SK-N-SH (cell line): ENCODE results near the gene ESF1. TPM values are rescaled to one million over a fixed set of nuclear protein-coding genes. Genes with fewer than 3 reads are reported as not detected.

Source experiments
- CTCF ChIA-PET: fragments of 300-600, 350-600 bp; formaldehyde crosslinking; extraction: SDS; loops from one replicate; lab custom pipeline; 2021; lab: Yijun Ruan, JAX
- POLR2A ChIA-PET: fragments of 350-600 bp; sonication (Branson Sonifier 250); formaldehyde crosslinking; extraction: SDS; loops from one replicate; lab custom pipeline; 2020; ENCODE audit warnings: antibody characterized with exemption, inconsistent platforms; lab: Yijun Ruan, JAX
- DNase-seq: peaks from one replicate; pipeline ENCODE4 v3.0.0; 2012
- H2AFZ ChIP-seq: fragments of 200-600 bp; sonication (generic); 2 replicates; pipeline ENCODE4 v1.8.1; 2016; ENCODE audit warnings: antibody characterized with exemption, mild to moderate bottlenecking, low read depth
- H3F3A ChIP-seq: fragments of 200-600 bp; sonication (generic); replicated peaks from 2 replicates; pipeline ENCODE3; 2016; ENCODE audit warnings: antibody characterized with exemption, mild to moderate bottlenecking; ENCODE audit not compliant: insufficient read depth
- H3K27ac ChIP-seq, 2 experiments: fragments of 200-500 bp in 1 of 2; fragments of 200-600 bp in 1 of 2; sonication (Bioruptor generic) in 1 of 2; sonication (generic), shearing (Covaris generic) in 1 of 2; 2 replicates each; pipeline versions ENCODE4 v1.5.1 to v1.6.1; 2014 to 2016; ENCODE audit warnings: low read depth in 2 of 2, inconsistent platforms in 1 of 2, low read length in 1 of 2, mild to moderate bottlenecking in 1 of 2, mixed read lengths in 1 of 2
- H3K27me3 ChIP-seq: fragments of 200-600 bp; sonication (generic), shearing (Covaris generic); 2 replicates; pipeline ENCODE4 v1.6.1; 2016; ENCODE audit warnings: mixed run types; ENCODE audit not compliant: insufficient read depth
- H3K36me3 ChIP-seq, 2 experiments: fragments of 200-500 bp in 1 of 2; fragments of 200-600 bp in 1 of 2; sonication (Bioruptor generic) in 1 of 2; sonication (generic) in 1 of 2; replicated peaks in 1 of 2; 2 replicates each; pipeline versions ENCODE3 to v1.5.1; 2014 to 2016; ENCODE audit warnings: low read length in 1 of 2, mild to moderate bottlenecking in 1 of 2; ENCODE audit not compliant: insufficient read depth in 2 of 2, control insufficient read depth in 1 of 2
- H3K4me1 ChIP-seq, 2 experiments: fragments of 200-500 bp in 1 of 2; fragments of 200-600 bp in 1 of 2; sonication (Bioruptor generic) in 1 of 2; sonication (generic), shearing (Covaris generic) in 1 of 2; 2 replicates each; pipeline versions ENCODE4 v1.5.1 to v1.6.1; 2014 to 2016; ENCODE audit warnings: low read depth in 1 of 2, low read length in 1 of 2, mixed run types in 1 of 2; ENCODE audit not compliant: insufficient read depth in 2 of 2, control insufficient read depth in 1 of 2
- H3K4me2 ChIP-seq: fragments of 200-600 bp; sonication (generic), shearing (Covaris generic); 2 replicates; pipeline ENCODE4 v1.6.1; 2017; ENCODE audit warnings: mixed run types
- H3K4me3 ChIP-seq, 2 experiments: fragments of 200-500 bp in 1 of 2; fragments of 200-600 bp in 1 of 2; sonication (Bioruptor generic) in 1 of 2; sonication (generic), shearing (Covaris generic) in 1 of 2; 2 replicates each; pipeline versions ENCODE4 v1.5.1 to v1.8.1; 2014 to 2016; ENCODE audit warnings: low read depth in 2 of 2, inconsistent platforms in 1 of 2, low read length in 1 of 2, mild to moderate bottlenecking in 1 of 2, mixed read lengths in 1 of 2, moderate library complexity in 1 of 2
- H3K79me2 ChIP-seq: fragments of 200-600 bp; sonication (generic); 2 replicates; pipeline ENCODE4 v1.8.1; 2017; ENCODE audit warnings: mild to moderate bottlenecking; ENCODE audit not compliant: insufficient read depth
- H3K9ac ChIP-seq: fragments of 200-600 bp; sonication (generic); 2 replicates; pipeline ENCODE4 v1.6.1; 2017; ENCODE audit warnings: mixed run types
- H3K9me2 ChIP-seq: fragments of 200-600 bp; sonication (generic); 2 replicates; pipeline ENCODE4 v1.6.1; 2017; ENCODE audit warnings: mixed run types
- H3K9me3 ChIP-seq: fragments of 200-600 bp; sonication (generic); 2 replicates; pipeline ENCODE4 v1.6.1; 2017; ENCODE audit warnings: mixed run types, mild to moderate bottlenecking, moderate library complexity
- H4K20me1 ChIP-seq: fragments of 200-600 bp; sonication (generic); 2 replicates; pipeline ENCODE4 v1.6.1; 2017; ENCODE audit warnings: mild to moderate bottlenecking, mixed run types; ENCODE audit not compliant: insufficient read depth
- ELF1 ChIP-seq: IDR thresholded peaks from 2 replicates; pipeline ENCODE4 v1.4.0; 2012
- FOSL2 ChIP-seq: IDR thresholded peaks from 2 replicates; pipeline ENCODE4 v1.4.0; 2012; ENCODE audit warnings: low read depth, mild to moderate bottlenecking, moderate library complexity, borderline replicate concordance
- FOXJ3 ChIP-seq: sonication (generic); formaldehyde crosslinking; IDR thresholded peaks from 2 replicates; pipeline ENCODE4 v1.5.1; 2020; ENCODE audit warnings: mild to moderate bottlenecking, missing genetic modification reagents
- GABPA ChIP-seq: IDR thresholded peaks from 2 replicates; pipeline ENCODE4 v1.4.0; 2012; ENCODE audit warnings: low read depth, mild to moderate bottlenecking
- IRF3 ChIP-seq: fragments of 150-350 bp; IDR thresholded peaks from 2 replicates; pipeline ENCODE4 v1.6.1; 2016; ENCODE audit warnings: mild to moderate bottlenecking, low read depth, low read length
- JUND ChIP-seq: IDR thresholded peaks from 2 replicates; pipeline ENCODE4 v1.4.0; 2012
- MAX ChIP-seq: IDR thresholded peaks from 2 replicates; pipeline ENCODE4 v1.4.0; 2012; ENCODE audit warnings: low read depth
- NFIC ChIP-seq: IDR thresholded peaks from 2 replicates; pipeline ENCODE4 v1.4.0; 2012; ENCODE audit warnings: borderline replicate concordance
- NRF1 ChIP-seq: IDR thresholded peaks from 2 replicates; pipeline ENCODE4 v1.6.1; 2012; ENCODE audit warnings: low read depth, mild to moderate bottlenecking, low read length
- PBX3 ChIP-seq: IDR thresholded peaks from 2 replicates; pipeline ENCODE4; 2012
- POLR2AphosphoS5 ChIP-seq: IDR thresholded peaks from 2 replicates; pipeline ENCODE4 v1.6.1; 2012; ENCODE audit warnings: low read depth, low read length
- RAD21 ChIP-seq: IDR thresholded peaks from 2 replicates; pipeline ENCODE4 v1.6.1; 2012; ENCODE audit warnings: mild to moderate bottlenecking, low read length
- REST ChIP-seq: IDR thresholded peaks from 2 replicates; pipeline ENCODE4 v1.6.1; 2012; ENCODE audit warnings: mild to moderate bottlenecking, low read depth, low read length, moderate library complexity
- RXRA ChIP-seq: IDR thresholded peaks from 2 replicates; pipeline ENCODE4 v1.4.0; 2012; ENCODE audit warnings: low read depth, mild to moderate bottlenecking, borderline replicate concordance
- SMC3 ChIP-seq: IDR thresholded peaks from 2 replicates; pipeline ENCODE4 v1.6.1; 2012; ENCODE audit warnings: low read depth, low read length, improper control_type of control experiment
- TCF12 ChIP-seq: IDR thresholded peaks from 2 replicates; pipeline ENCODE4 v1.4.0; 2012
- USF1 ChIP-seq: IDR thresholded peaks from 2 replicates; pipeline ENCODE4 v1.4.0; 2012; ENCODE audit warnings: low read depth, borderline replicate concordance
- USF2 ChIP-seq: fragments of 150-350 bp; IDR thresholded peaks from 2 replicates; pipeline ENCODE4 v1.6.1; 2017; ENCODE audit warnings: antibody characterized with exemption, low read length, low read depth, borderline replicate concordance
- WGBS: methylation state at CpG from one replicate; pipeline ENCODE4 v1.1.6; 2017; ENCODE audit warnings: low lambda C conversion rate; 5-methylcytosine and 5-hydroxymethylcytosine counted together
- polyA plus RNA-seq, 3 experiments: library from polyadenylated mRNA; depleted of rRNA; stranded (reverse); fragments of >200 nt; gene quantifications; 2 replicates each; pipeline ENCODE4 v1.2.3, GENCODE V29; 2012

The ESF1 gene
- polyA plus RNA-seq, 1 of the 3 experiments (the other 2 are of a cell fraction): 1.4 TPM

- Histone ChIP-seq H3K27ac (peak overlapping the region; percentile 5 to 71; a peak in 3 of 4 replicates), H3K27me3 (no peaks in the 10 kb centered on the region), H3K9ac (peak overlapping the region; percentile 89), H3K4me1 (peaks cover 7 to 14% of the 10 kb centered on the region in 2 experiments), H3K9me2 (no peaks in the 10 kb centered on the region), H3K4me3 (peak overlapping the region; percentile 89), H3K9me3 (no peaks in the 10 kb centered on the region), H4K20me1 (peaks cover 14% of the 10 kb centered on the region; the same call in 1 of the 2 replicates), H3K36me3 (peaks cover 33 to 49% of the 10 kb centered on the region in 2 experiments), H2AFZ (peak overlapping the region; percentile 91), H3F3A (peaks cover 18% of the 10 kb centered on the region), H3K4me2 (peak overlapping the region; percentile 89), H3K79me2 (peaks cover 76% of the 10 kb centered on the region)
- 2% methylated on average over 26 of the region's 26 CpGs for WGBS
- peak; percentile 66 for DNase-seq
- TF ChIP-seq JUND: no peak
- peak; percentile 94 for TF ChIP-seq POLR2AphosphoS5
- ChIA-PET POLR2A (interaction anchor here (1.1 kb wide), 1 partner anchor 15 kb away, joined by 5 read pairs; no protein-coding TSS in a partner anchor), CTCF (interaction anchor here (0.5 to 2.8 kb wide), 10 partner anchors 12 to 460 kb away, joined by 3 to 12 read pairs (median 4); no protein-coding TSS in a partner anchor)
Measured at GRCh38 chr20:13784271-13784892, 337 bp downstream of the ESF1 start.

- DNase-seq: no peak
- TF ChIP-seq FOSL2: no peak
- no peak for TF ChIP-seq USF1
- TF ChIP-seq NFIC: no peak
- no peak for TF ChIP-seq GABPA
- TF ChIP-seq FOXJ3 (CRISPR knock-in tag): no peak
- no peak for TF ChIP-seq USF2
- no peak for TF ChIP-seq SMC3
- no peak for TF ChIP-seq RAD21
- TF ChIP-seq RXRA: no peak
- no peak for TF ChIP-seq IRF3
- TF ChIP-seq ELF1: no peak
- no peak for TF ChIP-seq MAX
- TF ChIP-seq NRF1: no peak
- no peak for TF ChIP-seq PBX3
- no peak for TF ChIP-seq REST
- no peak for TF ChIP-seq TCF12
- 93% methylated on average over 13 of the region's 13 CpGs for WGBS
- Histone ChIP-seq H3K36me3 (peaks cover 30 to 48% of the 10 kb centered on the region in 2 experiments), H3K27me3 (no peaks in the 10 kb centered on the region), H3K9ac (peak overlapping the region; percentile 89; the same call in 1 of the 2 replicates), H4K20me1 (peaks cover 14% of the 10 kb centered on the region; the same call in 1 of the 2 replicates), H3K9me2 (no peaks in the 10 kb centered on the region), H3K4me1 (peaks cover 7 to 14% of the 10 kb centered on the region in 2 experiments), H3K27ac (no peak overlapping the region), H3K79me2 (peaks cover 74% of the 10 kb centered on the region), H3K4me2 (peak overlapping the region; percentile 89), H2AFZ (no peak overlapping the region), H3K9me3 (no peaks in the 10 kb centered on the region), H3F3A (peaks cover 18% of the 10 kb centered on the region), H3K4me3 (peak overlapping the region; percentile 89)
- CTCF ChIA-PET: interaction anchor here (1.2 to 2.8 kb wide), 5 partner anchors 12 to 237 kb away, joined by 3 to 12 read pairs (median 6); no protein-coding TSS in a partner anchor
- POLR2A ChIA-PET: no interaction called here
Measured at GRCh38 chr20:13783528-13783927, 1.2 kb downstream of the ESF1 start.
